ENCODE data around the gene TSHZ2. TPM values are rescaled to one million over a fixed set of nuclear protein-coding genes. Genes with fewer than 3 reads are reported as not detected.
A peak's percentile ranks its signal among the peaks of the same experiment; 100 is the strongest.
"Not testable (repeated sequence)": the region's sequence is repeated elsewhere in the genome, so short reads cannot be mapped to it uniquely, and the experiment has no call there.

TSHZ2 gene
- total RNA-seq, 1 donor from 2014 or later: 0.77 TPM

DNA sequence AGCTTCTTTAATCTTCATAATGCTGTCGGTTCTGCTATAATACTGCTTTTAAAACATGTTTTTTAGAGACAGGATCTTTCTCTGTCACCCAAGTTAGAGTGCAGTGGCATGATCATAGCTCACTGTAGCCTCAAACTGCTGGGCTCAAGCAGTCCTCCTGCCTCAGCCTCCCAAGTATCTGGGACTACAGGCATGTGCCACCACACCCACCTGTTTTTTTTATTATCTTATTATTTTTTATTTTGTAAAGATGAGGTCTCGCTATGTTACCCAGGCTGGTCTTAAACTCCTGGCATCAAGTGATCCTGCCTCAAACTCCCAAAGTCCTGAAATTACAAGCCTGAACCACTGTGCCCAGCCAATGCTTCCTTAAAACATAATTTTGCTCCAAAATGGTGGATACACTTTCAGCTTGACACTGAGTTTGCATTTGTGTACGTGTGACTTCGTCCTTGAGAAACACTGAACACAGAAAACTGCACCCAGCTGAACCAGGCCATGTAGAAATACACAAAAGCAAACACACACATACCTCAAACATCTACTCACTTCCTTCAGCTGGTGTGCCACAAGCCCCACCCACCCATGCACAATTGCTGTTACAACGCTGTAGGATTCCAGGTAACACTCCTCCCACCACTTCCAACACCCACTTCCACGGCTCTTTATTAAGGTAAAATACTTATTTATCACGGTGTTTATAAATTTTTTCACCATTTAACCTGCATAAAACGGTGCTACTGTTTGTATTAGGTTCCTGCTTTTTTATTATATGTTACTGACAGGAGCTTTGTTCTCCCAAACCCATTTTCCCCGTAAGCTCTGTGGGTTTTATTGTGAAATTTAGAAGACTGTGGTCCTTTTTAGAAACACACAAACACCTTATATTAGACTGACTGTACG is 109.1 kb downstream of the TSHZ2 start:
- DNase-seq (ENCODE audit: low read depth in 2 of 2): peak; percentile 62 to 67

DNA sequence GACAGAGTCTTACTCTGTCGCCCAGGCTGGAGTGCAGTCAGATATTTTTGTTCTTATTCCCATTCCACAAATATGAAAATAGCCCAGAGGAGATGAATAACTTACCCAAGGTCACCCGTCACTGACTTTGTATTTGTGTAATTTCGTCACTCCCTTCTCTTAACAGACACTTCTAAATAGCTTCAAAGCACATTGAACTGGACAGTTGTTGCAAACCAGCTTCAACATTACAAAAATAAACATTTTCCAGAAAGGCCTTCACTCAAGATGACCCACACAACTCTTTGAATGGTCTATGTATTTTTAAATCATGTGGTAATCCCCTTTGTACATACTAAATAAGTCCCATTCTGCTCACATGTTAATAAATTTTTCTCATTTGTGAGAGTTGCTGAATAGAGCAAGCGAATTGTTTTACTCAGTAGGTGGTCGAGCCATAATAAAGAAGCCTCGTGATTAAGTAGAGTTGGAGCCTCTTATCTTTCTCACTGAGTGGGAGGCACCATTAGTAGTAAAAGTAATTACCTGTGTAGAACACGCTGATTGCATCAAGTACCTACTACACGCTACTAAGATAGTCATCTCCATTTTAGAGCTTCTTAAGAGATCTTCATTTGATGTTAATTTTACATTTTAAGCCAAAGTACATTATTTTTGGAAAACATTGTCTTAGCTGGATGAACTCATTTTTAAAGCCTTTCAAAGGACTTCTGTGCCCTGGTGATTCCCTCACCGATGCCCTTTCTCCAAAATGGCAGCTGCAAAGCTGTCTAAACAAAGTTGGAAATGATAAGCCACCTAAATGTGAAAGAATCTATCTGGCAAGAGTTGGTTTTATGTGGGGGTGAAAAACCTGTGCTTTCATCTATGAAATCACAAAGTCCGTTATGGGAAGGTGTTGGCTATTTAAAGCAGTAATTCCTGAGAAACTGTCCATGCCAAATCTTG is 110.0 kb downstream of the TSHZ2 start:
- DNase-seq (ENCODE audit: low read depth in 2 of 2): no peak

DNA sequence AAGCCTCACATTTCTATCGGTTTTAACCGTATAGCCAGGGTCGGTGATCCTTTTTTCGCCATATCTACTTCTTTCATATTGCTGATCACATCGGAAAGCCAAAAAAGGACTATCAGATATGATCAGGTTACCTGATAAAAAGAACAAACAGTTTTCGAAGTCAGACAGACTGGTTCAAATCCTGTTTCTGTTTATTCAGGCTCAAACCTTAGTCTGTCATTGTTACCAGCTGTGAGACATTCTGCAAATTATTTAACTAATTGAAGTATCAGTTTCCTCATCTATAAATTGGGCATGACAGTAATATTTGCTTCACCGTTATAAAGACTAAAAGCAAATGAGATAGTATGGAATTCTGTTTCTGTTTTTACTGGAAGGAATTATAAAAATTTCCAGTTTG is 111.3 kb downstream of the TSHZ2 start:
- peak in 1 of 2 donors; percentile 26 for DNase-seq (ENCODE audit: low read depth in 2 of 2)

DNA sequence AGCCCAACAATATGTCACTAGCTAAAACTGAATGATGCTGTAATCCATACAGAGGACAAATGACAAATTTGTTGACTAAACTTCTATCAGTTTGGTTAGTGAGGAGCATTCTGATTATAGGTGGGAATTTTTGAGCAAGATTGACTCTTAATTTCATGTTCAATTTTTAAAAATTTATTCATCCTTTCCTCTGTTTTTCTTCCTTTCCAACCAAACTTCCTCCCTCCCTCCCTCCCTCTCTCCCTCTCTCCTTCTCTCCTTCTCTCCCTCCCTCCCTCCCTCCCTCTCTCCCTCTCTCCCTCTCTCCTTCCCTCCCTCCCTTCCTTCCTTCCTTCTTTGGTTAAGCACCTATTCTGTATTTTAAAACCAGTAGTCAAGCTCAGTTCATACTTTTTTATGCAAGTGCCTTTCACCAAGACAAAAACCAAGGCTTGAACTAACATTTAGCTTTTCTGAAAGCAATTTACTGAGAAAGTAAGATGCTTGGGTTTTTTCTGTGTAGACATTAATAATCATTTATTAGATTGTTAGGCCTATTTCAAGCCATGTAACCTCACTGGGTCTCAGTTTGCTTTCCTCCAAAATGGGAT is 112.3 kb downstream of the TSHZ2 start:
- DNase-seq (ENCODE audit: low read depth in 2 of 2): no peak

DNA sequence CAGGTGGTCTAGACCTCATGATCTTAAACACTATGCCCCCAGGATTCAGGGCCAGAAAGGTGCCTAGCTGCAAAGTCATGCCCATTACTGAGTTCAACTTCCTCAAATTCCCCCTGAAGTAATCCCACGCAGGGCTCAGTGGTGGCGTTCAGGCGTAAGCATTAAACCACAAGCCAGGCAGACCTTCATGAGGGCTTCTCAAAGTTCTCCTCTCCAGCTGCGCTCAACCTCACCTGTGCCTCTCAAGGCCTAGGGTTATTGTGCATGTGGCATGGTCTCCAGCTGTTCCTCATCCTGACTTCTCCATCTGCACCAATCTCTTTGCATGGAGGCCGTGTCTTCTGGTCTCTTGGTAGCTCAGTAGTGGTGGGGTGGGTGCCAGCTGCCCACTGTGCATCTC is 113.6 kb downstream of the TSHZ2 start:
- DNase-seq (ENCODE audit: low read depth in 2 of 2): no peak

DNA sequence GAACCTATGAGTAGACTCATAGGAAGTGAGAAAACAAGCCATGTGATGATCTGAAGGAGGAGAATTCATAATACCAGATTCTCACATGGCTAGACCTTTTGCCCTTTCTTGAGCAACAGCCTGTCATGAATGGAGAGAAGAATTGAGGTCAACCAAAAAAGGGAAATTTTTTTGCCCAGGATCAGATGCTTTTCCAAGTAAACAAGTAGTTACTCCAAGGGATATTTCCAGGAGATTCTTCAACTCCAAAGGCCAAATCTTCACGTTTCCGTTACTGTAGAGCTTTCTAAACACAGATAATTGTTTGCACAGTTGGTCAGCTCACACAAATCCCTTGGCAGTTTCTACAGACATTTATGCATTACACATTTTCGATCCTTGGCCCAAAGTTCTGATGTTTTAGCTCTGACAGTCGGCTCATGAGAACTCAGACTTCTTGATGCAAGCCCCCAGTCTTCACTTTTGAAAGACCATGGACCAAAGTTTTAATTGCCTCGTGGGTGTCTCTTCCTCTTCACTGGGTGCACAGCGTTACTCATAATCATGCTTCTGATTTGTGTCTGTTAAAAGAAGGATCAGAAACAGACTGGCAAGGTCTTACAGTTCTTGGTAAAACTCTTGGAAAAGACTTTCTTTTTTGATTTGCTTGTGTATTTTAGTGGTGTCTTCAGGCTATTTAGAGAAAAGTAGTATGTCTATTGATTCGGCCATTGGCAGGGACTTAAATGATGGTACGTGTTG is 115.0 kb downstream of the TSHZ2 start:
- no peak for DNase-seq (ENCODE audit: low read depth in 2 of 2)

DNA sequence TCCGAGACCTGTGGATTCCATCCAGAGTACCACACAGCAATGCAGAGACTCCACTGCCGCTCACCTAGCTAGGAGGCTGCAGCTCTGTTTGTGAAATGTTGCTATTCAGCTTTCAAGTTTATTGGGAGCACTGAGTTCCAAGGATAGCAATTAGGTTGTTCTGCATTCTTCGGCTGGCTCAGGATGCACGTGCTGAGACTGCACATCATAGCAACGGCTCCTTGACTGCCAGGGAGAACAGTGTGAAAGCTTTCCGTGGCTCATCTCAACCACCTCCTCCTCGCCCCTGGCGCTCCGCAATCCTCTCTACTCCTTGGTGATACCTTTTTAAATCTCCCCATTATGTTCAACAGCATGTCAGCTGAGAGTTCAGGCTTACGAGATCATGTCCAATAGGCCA is 116.6 kb downstream of the TSHZ2 start:
- DNase-seq (ENCODE audit: low read depth in 2 of 2): no peak

DNA sequence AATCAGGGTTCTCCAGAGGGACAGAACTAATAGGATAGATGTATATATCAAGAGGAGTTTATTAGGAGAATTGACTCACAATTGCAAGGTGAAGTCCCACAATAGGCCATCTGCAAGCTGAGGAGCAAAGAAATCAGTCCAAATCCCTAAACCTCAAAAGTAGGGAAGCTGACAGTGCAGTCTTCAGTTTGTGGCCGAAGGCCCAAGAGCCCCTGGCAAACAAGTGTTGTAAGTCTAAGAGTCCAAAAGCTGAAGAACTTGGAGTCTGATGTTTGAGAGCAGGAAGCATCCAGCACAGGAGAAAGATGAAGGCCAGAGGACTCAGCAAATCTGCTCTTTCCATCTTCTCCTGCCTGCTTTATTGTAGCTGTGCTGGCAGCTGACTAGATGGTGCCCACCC is 117.7 kb downstream of the TSHZ2 start:
- not testable (repeated sequence) for DNase-seq (ENCODE audit: low read depth in 2 of 2)

DNA sequence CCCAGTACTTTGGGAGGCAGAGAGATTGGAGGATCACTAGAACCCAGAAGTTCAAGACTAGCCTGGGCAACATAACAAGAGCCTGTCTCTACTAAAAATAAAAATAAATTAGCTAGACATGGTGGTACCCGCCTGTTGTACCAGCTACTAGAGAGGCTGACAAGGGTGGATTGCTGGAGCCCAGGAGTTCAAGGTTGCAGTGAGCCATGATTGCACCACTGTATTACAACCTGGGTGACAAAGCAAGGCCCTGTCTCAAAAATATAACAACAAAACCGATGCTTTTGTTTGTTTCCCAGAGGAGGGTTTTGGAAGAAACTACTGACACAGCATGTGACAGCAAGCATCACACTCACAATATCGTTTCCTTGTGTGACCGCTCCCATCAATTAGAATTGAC is 119.6 kb downstream of the TSHZ2 start:
- no peak for DNase-seq (ENCODE audit: low read depth in 2 of 2)

DNA sequence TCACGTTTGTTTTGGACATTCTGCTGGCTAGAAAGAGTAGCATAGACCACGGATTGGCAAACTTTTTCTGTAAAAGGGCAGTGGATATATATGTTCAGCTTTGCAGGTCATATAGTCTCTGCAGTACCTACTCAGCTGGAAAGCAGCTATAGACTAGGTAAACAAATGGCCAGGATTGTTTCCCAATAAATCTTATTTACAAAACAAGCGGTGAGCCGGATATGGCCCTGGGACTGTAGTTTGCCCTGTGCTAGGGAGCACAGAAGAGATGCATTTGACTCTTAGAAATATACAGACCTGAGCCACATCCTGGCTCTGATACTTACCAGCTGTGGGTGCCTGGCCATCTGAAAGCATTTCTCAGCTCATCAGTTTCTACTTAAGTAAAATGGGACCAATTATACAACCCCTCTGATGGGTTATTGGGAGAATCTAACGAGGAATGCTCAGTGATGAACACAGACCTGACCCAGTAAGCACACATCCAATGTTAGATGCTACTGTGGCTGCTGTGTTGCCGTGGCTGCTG is 120.7 kb downstream of the TSHZ2 start:
- DNase-seq (ENCODE audit: low read depth in 2 of 2): no peak

DNA sequence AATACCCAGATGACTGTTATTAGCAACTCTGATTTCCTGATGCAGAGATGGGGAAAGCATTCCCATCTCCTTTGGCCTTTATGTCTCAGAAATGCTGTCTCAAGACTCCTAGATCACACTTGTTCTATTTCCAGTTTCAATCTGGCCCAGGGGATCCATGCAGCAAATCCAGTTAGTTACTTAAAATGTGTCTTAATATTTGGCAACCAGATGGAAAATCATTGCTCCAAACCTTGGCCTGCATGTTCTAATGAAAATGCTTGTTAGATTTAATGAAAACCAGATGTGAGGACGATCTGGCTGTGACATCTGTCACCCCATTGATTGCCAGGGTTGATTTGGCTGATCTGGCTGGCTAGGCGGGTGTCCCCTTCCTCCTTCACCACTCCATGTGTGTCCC is 125.2 kb downstream of the TSHZ2 start:
- no peak for DNase-seq (ENCODE audit: low read depth in 2 of 2)

DNA sequence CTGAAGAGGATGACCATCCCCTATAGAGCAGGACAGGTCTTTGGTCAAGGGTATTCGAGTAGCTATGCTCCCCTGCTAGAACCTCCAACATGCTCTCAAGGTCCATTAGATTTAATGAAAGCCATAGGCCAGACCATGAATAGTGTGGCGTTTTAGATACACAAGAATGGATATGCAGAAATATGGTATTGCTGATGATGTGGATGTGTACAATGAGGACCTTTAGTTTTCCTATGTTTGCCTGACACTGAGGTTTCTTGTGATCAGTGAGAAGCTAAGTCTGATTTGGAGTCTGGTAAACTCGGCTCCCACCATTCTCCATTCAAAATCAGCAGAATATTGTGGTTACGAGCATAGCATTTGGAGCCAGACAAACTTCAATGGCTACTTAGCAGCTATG is 125.6 kb downstream of the TSHZ2 start:
- DNase-seq (ENCODE audit: low read depth in 2 of 2): no peak

DNA sequence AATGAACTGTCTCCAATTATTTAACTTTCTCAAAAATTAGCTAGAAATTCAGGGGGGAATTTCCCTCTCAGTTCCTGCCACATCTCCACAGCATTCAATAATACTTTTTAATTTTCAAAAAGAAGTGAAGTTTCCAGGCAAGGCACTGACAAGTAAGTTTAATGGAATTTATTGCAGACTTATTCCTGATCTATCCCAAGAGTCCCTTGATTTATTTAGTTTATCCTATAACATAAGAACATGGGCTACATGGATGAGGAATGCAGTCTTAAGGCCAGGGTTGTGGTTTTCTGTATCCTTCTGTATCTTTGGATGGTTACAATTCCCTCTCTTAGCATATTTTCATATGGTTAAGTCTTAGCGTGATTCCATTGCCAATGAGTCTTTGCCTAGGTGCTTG is 126.5 kb downstream of the TSHZ2 start:
- no peak for DNase-seq (ENCODE audit: low read depth in 2 of 2)

DNA sequence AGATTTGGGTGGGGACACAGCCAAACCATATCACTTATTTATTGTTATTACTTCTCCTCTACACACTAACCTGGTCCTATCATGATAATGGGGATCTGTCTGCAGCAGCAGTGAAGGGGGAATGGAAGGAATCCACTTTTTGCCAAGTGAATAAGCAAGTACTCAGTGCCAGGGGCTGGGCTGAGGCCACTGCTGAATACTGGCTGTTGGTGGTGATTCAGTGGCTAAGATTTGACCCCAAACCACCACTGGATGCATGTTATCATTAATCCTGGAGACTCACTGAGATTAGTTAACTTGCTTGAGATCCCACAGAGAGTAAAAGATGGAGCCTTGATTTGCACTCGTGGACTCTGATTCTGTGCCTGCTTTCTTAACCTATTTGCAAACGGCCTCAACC is 127.7 kb downstream of the TSHZ2 start:
- no peak for DNase-seq (ENCODE audit: low read depth in 2 of 2)

DNA sequence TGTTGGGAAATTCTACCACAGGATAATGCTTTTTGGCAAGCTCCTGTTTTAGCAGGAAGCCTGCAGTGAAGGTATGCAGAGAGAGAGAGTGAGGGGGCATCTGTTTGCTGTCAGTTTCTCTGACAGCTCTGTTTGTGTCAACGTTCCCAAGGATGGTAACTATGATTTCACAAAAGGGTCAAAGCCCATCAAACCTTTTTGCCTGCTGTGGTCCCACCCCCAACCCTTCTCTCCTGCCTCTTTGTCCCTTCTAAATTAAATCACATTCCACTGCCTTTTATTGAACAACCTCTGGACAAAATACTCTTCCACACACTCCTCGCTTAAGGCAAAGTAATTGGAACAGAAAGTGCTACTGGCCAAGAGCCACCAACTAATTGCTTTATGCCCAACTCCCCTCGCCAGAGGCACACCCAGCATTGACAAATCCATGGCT is 128.3 kb downstream of the TSHZ2 start:
- DNase-seq (ENCODE audit: low read depth in 2 of 2): peak in 1 of 2 donors; percentile 92

DNA sequence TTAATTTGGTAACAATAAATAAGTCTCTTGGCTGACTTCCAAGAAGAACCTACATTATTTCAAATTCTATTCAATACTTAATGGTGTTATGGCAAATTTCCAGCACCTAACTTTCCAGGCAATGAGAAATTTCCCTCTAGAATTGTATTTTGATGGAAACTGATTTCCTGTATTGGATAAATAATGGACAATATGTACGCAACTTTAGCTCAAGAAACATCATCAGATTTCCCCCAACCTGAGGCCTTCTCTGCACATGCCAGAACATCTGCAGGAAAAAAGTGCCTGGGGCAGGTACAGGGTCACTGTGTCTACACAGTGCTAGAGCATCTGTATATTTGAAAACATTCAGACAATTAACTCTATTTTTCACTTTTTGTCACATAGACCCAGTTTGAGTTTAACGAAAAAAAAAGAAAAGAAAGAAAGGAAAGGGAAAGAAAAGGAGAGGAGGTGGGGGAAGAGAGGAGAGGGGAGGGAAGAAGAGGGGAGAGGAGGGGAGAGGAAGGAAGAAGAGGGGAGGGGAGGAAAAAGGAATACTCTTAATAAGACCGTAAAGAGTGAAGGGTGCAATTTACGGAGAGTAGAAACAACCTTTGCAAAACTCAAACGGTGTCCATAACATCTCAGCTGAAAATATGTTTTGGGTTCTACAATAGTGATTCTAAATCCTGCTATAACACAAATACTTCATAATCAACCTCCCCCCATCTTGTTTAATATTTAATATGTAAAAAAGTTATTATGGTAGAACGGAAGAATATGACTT is 130.0 kb downstream of the TSHZ2 start:
- DNase-seq (ENCODE audit: low read depth in 2 of 2): no peak

DNA sequence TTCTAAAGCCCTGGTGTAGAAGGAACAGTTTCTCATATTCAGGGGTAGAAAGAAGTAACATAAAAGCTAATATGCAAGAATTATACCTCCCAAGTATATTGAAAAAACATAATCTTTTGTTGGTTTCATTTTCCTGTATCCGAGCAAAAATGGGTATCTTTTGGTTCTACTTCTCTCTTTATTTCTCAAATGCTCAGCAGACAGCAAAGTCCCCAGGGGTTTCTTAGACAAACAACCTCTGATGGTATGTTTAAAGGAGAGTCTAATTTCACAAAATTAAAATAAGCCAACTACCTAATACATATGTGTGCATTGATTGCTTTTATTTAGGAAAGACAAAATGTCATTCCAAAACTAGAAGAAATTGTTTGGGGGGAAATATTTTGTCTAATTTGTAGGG is 131.0 kb downstream of the TSHZ2 start:
- DNase-seq (ENCODE audit: low read depth in 2 of 2): no peak

DNA sequence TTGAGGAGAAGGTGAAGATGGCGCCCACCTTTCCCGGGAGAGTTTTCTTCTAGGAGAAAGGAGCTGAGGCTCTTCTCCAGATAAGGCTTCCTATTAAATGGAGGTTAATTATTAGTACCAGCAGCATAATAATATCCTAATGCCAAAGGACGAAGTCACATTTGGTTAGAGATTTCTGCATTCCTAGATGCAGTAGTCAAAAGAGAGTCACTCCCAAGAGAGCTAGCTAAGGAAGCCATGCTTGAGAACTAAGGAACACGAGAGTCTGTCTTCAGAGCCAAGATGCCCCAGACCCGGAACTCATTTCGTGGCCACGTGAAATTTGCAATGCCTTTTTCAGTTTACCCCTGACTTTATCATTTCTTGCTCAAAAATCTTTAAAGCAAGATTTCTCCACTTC is 132.7 kb downstream of the TSHZ2 start:
- no peak for DNase-seq (ENCODE audit: low read depth in 2 of 2)

DNA sequence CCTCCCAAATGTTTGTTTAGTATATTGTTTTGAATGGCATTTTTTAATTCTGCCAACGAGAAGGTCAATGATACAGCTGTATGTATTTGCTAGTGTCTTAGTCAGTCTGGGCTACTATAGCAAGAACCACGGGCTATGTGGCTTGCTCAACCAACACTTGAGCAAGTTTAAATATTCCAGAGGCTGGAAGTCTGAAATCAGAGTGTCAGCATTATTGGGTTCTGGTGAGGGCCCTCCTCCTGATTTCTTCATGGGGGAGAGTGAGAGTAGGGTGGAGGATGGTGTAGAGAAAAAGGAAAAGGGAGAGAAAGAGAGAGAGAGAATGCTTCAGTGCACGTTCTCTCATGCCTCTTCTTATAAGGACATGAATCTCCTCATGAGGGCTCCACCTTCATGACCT is 144.6 kb downstream of the TSHZ2 start:
- DNase-seq (ENCODE audit: low read depth in 2 of 2): no peak

DNA sequence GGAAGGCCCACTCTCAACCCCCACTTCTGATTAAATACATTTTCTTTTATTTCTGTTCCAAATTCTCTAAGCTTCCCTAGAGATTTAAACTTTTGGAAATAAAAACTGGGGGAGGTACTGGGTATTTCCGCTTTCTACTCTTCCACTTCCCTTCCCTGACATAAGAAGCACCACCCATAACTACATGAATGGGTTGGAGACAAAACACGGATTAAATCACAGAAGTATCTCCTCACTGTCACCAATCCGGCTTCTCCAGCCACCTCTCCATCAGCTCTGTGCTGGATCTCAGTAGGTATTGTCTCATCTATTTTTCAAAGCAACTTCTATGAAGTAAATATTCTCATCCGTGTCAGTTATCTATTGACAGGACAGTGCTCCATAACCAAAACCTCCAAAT is 150.7 kb downstream of the TSHZ2 start:
- no peak for DNase-seq (ENCODE audit: low read depth in 2 of 2)

Measured in dermis microvascular lymphatic vessel endothelial cell (primary cell).